ENCODE results near the gene CD93.

DNA sequence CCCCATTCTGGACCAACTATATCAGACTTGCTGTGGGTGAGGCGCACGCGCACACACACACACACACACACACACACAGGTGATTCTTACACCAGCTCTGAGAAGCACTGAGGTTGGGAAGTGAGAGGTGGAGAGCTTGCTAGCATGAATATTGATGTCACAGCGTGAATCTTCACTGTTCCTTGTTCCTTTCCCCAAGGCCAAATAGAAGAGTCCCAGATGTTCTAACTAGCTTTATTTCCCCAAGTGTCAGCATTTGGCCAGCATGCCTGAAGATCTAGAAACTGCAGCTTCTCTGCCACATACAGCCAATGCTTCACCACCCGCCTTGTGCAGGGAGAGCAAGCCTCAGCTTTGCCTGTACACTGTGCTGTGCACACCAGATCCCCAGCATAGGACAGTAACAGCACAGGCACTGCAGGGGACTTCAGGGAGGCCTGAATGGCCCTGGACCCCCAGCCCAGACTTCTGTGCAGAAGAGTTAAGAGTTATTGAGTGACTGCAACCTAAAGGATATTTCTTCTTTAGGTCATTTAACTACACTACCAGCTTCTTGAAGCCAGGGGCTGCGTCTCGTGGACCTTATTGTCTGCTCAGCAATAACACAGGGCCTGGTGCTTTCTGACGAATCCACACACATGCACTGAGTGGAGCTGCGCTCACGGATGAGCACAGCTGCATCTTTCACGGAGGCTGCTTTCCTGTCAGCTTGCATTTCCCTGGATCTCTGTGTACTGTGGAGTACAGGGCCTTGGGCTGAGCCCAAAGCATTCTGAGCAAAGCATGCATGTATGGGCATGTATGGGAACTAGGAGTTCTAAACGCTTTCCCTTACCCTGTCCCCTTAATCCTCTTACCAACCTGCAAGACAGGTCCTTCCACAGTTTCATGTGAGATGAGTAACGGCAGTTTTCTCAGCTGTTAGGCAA, 13.9 kb upstream of the CD93 start:
- TF ChIP-seq POLR2A (IDR thresholded peaks at IDR 0.05) (no peak), CTCF (IDR thresholded peaks at IDR 0.05) (no peak)

Measured in testis (tissue), 2 donors.